GM12878 (cell line): ENCODE data around the gene PAPOLG. TPM values are rescaled to one million over a fixed set of nuclear protein-coding genes. Genes with fewer than 3 reads are reported as not detected.

Experiments used
- ATAC-seq: fragments of 200-7000 bp; cut with Tn5 transposase; 3 replicates; pipeline ENCODE4 v1.9.1; 2020; ENCODE audit warnings: mild to moderate bottlenecking, moderate library complexity
- BruUV-seq: library from RNA; stranded (reverse); fragments of 400-500 nt; replicated peaks from 2 replicates; lab custom pipeline; 2021; lab: Mats Ljungman, UMichigan
- CTCF ChIA-PET: fragments of 300-600 bp; sonication (Branson Sonifier 250); formaldehyde crosslinking; extraction: SDS; loops from one replicate; lab custom pipeline; 2021; ENCODE audit warnings: inconsistent platforms; lab: Yijun Ruan, JAX
- POLR2A ChIA-PET: fragments of 350-600 bp; formaldehyde crosslinking; extraction: SDS; loops from one replicate; lab custom pipeline; 2021; ENCODE audit warnings: inconsistent platforms; lab: Charles Lee
- RAD21 ChIA-PET: fragments of 300-600 bp; sonication (Branson Sonifier 250); formaldehyde crosslinking; loops from one replicate; lab custom pipeline; 2023; ENCODE audit warnings: antibody characterized with exemption; ENCODE audit not compliant: unreplicated experiment; lab: Charles Lee
- SMC1A ChIA-PET: fragments of 300-600 bp; sonication (Branson Sonifier 250); formaldehyde crosslinking; loops from one replicate; lab custom pipeline; 2023; ENCODE audit not compliant: unreplicated experiment, uncharacterized antibody; lab: Charles Lee
- DNase-seq: peaks from one replicate; pipeline ENCODE4 v3.0.0-alpha.2; 2011; ENCODE audit warnings: low read depth, low spot score
- FAIRE-seq: peaks from 3 replicates; lab custom pipeline; 2011; peaks lifted over from hg19 to GRCh38; lab: Jason Lieb, UNC
- H2AFZ ChIP-seq: 2 replicates; pipeline ENCODE4 v1.6.0; 2011; ENCODE audit warnings: low read depth, low read length, control low read depth; ENCODE audit not compliant: control insufficient read depth
- H3K27ac ChIP-seq: 2 replicates; pipeline ENCODE4 v1.5.1; 2011; ENCODE audit warnings: control low read depth; ENCODE audit not compliant: control insufficient read depth, insufficient read depth
- H3K27me3 ChIP-seq, 2 experiments: replicated peaks in 1 of 2; 2 replicates each; pipeline versions ENCODE4 v1.6.0 to v1.6.1; 2011; ENCODE audit warnings: low read length in 1 of 2; ENCODE audit not compliant: control insufficient read depth in 2 of 2, insufficient read depth in 2 of 2
- H3K36me3 ChIP-seq, 2 experiments: 2 replicates each; pipeline ENCODE4 v1.5.1; 2011; ENCODE audit warnings: low read length in 1 of 2; ENCODE audit not compliant: control insufficient read depth in 2 of 2, insufficient read depth in 2 of 2
- H3K4me1 ChIP-seq: 2 replicates; pipeline ENCODE4 v1.6.1; 2011; ENCODE audit warnings: mild to moderate bottlenecking, low read length, moderate library complexity, mixed read lengths; ENCODE audit not compliant: control insufficient read depth, insufficient read depth
- H3K4me2 ChIP-seq: 2 replicates; pipeline ENCODE4 v1.6.0; 2011; ENCODE audit warnings: control low read depth; ENCODE audit not compliant: control insufficient read depth, insufficient read depth
- H3K4me3 ChIP-seq: fragments of 200-600 bp; sonication (generic); 2 replicates; pipeline ENCODE4 v1.5.1; 2016
- H3K79me2 ChIP-seq: 2 replicates; pipeline ENCODE4 v1.6.0; 2011; ENCODE audit warnings: low read length; ENCODE audit not compliant: control insufficient read depth, insufficient read depth
- H3K9ac ChIP-seq: 2 replicates; pipeline ENCODE4 v1.8.0; 2011; ENCODE audit warnings: low read length, control low read depth, mixed read lengths; ENCODE audit not compliant: control insufficient read depth, insufficient read depth
- H3K9me3 ChIP-seq: replicated peaks from 3 replicates; pipeline ENCODE4 v1.5.1; 2011; ENCODE audit warnings: mild to moderate bottlenecking, low read length; ENCODE audit not compliant: control insufficient read depth, insufficient read depth
- H4K20me1 ChIP-seq: 2 replicates; pipeline ENCODE4 v1.6.0; 2011; ENCODE audit not compliant: control insufficient read depth, insufficient read depth
- ATF3 ChIP-seq: IDR thresholded peaks from 2 replicates; pipeline ENCODE4 v1.6.1; 2011; ENCODE audit warnings: low read depth, mild to moderate bottlenecking, low read length, moderate library complexity, borderline replicate concordance; ENCODE audit errors: extremely low read depth
- ATF7 ChIP-seq: fragments of 450-650 bp; IDR thresholded peaks from 2 replicates; pipeline ENCODE4 v1.6.1; 2016; ENCODE audit warnings: low read depth, mild to moderate bottlenecking
- CREB1 ChIP-seq: IDR thresholded peaks from 2 replicates; pipeline ENCODE4 v1.6.1; 2012; ENCODE audit warnings: low read depth, mild to moderate bottlenecking, inconsistent platforms
- CUX1 ChIP-seq: IDR thresholded peaks from 2 replicates; pipeline ENCODE4 v1.6.1; 2012; ENCODE audit warnings: improper control_type of control experiment, low read depth, low read length; ENCODE audit not compliant: insufficient replicate concordance
- ESRRA ChIP-seq: IDR thresholded peaks from 2 replicates; pipeline ENCODE4 v1.6.1; 2012; ENCODE audit warnings: mild to moderate bottlenecking, low read length, improper control_type of control experiment
- IRF3 ChIP-seq: fragments of 450-650 bp; IDR thresholded peaks from 2 replicates; pipeline ENCODE4 v1.6.1; 2014; ENCODE audit warnings: mild to moderate bottlenecking
- KAT2A ChIP-seq: conservative IDR thresholded peaks from 2 replicates; pipeline ENCODE4 v1.6.1; 2011; ENCODE audit warnings: low read depth, low read length; ENCODE audit not compliant: control insufficient read depth
- PAX5 ChIP-seq: IDR thresholded peaks from 2 replicates; pipeline ENCODE4 v1.6.1; 2011; ENCODE audit warnings: low read depth, low read length, borderline replicate concordance
- RELB ChIP-seq: fragments of 450-650 bp; IDR thresholded peaks from 2 replicates; pipeline ENCODE4 v1.6.1; 2017; ENCODE audit warnings: low read depth, mild to moderate bottlenecking, moderate library complexity
- SMC3 ChIP-seq: IDR thresholded peaks from 2 replicates; pipeline ENCODE4 v1.6.1; 2011; ENCODE audit warnings: low read length, improper control_type of control experiment, borderline replicate concordance
- SREBF1 ChIP-seq: IDR thresholded peaks from 2 replicates; pipeline ENCODE4 v1.6.1; 2012; ENCODE audit warnings: mild to moderate bottlenecking, low read length
- ZNF384 ChIP-seq: IDR thresholded peaks from 2 replicates; pipeline ENCODE4 v1.6.1; 2012; ENCODE audit warnings: low read depth, mild to moderate bottlenecking, low read length, improper control_type of control experiment, borderline replicate concordance
- WGBS: methylation state at CpG from one replicate; pipeline ENCODE4 v1.1.6; 2016; ENCODE audit warnings: low lambda C conversion rate; ENCODE audit not compliant: insufficient replicate concordance, insufficient coverage; ENCODE audit errors: missing lambda C conversion rate; 5-methylcytosine and 5-hydroxymethylcytosine counted together
- in situ Hi-C: fragments of 300-500 bp; cut with MboI; formaldehyde crosslinking; loops from 9 replicates; pipeline ENCODE4 v1.14.3; 2018; ENCODE audit warnings: mixed read lengths
- intact Hi-C: fragments of 100-400 bp; cut with micrococcal nuclease; formaldehyde crosslinking; loops from one replicate; pipeline ENCODE4 v1.14.2; 2022; ENCODE audit not compliant: unreplicated experiment
- polyA plus RNA-seq, 11 experiments: library from polyadenylated mRNA; depleted of rRNA in 4 of 11; unstranded in 6 of 11; stranded (reverse) in 5 of 11; fragments of >200 nt; fragmentation: Nextera tagmentation in 4 of 11; fragmentation: Illumina TruSeq in 1 of 11; extraction: Ambion mirVana in 4 of 11; extraction: Trizol in 1 of 11; gene quantifications; 1 replicate in 1 of 11; 2 replicates in 10 of 11; pipeline versions ENCODE4 v1.2.1 to v1.2.3, GENCODE V29; 2011 to 2016; ENCODE audit warnings: inconsistent platforms in 2 of 11, missing spikeins in 2 of 11, low read depth in 1 of 11
- total RNA-seq, 4 experiments: library from RNA; depleted of rRNA in 3 of 4; stranded (reverse); fragments of >200 nt in 3 of 4; fragmentation: Illumina TruSeq in 1 of 4; extraction: Trizol in 1 of 4; gene quantifications; 2 replicates each; pipeline versions ENCODE4 v1.2.1 to v1.2.3, GENCODE V29; 2013 to 2021

The PAPOLG gene
- total and polyA plus RNA-seq, 10 of the 15 experiments (the other 5 are each of a cell fraction or from before 2014, with no cell fraction given) = 4.2 to 15.8 (median 10.7) TPM

GRCh38 chr2:60806595-60806987, 50.5 kb downstream of the PAPOLG start (continued):
- TF ChIP-seq KAT2A = no peak
- no peak for TF ChIP-seq IRF3
- no peak for TF ChIP-seq ZNF384

GRCh38 chr2:60806988-60807681, 51.1 kb downstream of the PAPOLG start:
- peaks cover 28% of the 10 kb centered on the region for H3K4me1 ChIP-seq
- in situ Hi-C loops (no loop called here), intact Hi-C loops (loop anchor here (1.0 to 2.0 kb wide), 2 partner anchors 27 to 76 kb away; no protein-coding TSS in a partner anchor)
- DNase-seq (peak; percentile 75), FAIRE-seq (peak; percentile 95), ATAC-seq (peak; percentile 90)
- no peaks in the 10 kb centered on the region for H3K79me2 ChIP-seq
- ChIA-PET RAD21 (interaction anchor here (0.5 to 4.7 kb wide), 14 partner anchors 8 to 192 kb away, joined by 3 to 56 read pairs (median 5); partner anchors contain the start of gene REL), CTCF (interaction anchor here (0.8 to 9.9 kb wide), 8 partner anchors 10 to 191 kb away, joined by 3 to 178 read pairs (median 9); partner anchors contain the start of gene REL), SMC1A (interaction anchor here (0.8 to 6.7 kb wide), 22 partner anchors 8 to 198 kb away, joined by 3 to 83 read pairs (median 4); partner anchors contain the start of gene REL), POLR2A (interaction anchor here (0.8 to 2.3 kb wide), 8 partner anchors 11 to 80 kb away, joined by 3 to 12 read pairs (median 4); no protein-coding TSS in a partner anchor)
- peak overlapping the region; percentile 30; the same call in 1 of the 2 replicates for H3K9ac ChIP-seq
- peak overlapping the region; percentile 76 for H3K27ac ChIP-seq
- H3K4me2 ChIP-seq = peak overlapping the region; percentile 89
- H3K9me3 ChIP-seq = no peaks in the 10 kb centered on the region
- 2% methylated on average over 6 of the region's 6 CpGs for WGBS
- BruUV-seq = TSS peak; percentile 80
- H3K36me3 ChIP-seq = no peaks in the 10 kb centered on the region; a peak in 1 of 4 replicates
- peak overlapping the region; percentile 54 for H2AFZ ChIP-seq
- no peak overlapping the region for H3K4me3 ChIP-seq
- no peaks in the 10 kb centered on the region for H3K27me3 ChIP-seq
- no peaks in the 10 kb centered on the region for H4K20me1 ChIP-seq
- TF ChIP-seq CUX1 (no peak), ATF7 (no peak), SREBF1 (no peak), ATF3 (no peak), CREB1 (peak; percentile 36; the same call in 1 of the 2 replicates), RELB (peak; percentile 59; the same call in 1 of the 2 replicates), SMC3 (0 out of 2 replicates have a peak, but pooled peaks have one; percentile 25), PAX5 (peak; percentile 32; the same call in 1 of the 2 replicates), ESRRA (peak; percentile 97)
